Ramos (cell line): Measurements from ENCODE around the gene F7.
"Not testable (repeated sequence)": the region's sequence is repeated elsewhere in the genome, so short reads cannot be mapped to it uniquely, and the experiment has no call there.

Source experiments
- in situ Hi-C: fragments of 300-500 bp; cut with MboI; formaldehyde crosslinking; loops from one replicate; pipeline ENCODE4 v1.14.3; 2022; ENCODE audit warnings: low sequenced_read_pairs; ENCODE audit not compliant: unreplicated experiment

F7 gene

DNA sequence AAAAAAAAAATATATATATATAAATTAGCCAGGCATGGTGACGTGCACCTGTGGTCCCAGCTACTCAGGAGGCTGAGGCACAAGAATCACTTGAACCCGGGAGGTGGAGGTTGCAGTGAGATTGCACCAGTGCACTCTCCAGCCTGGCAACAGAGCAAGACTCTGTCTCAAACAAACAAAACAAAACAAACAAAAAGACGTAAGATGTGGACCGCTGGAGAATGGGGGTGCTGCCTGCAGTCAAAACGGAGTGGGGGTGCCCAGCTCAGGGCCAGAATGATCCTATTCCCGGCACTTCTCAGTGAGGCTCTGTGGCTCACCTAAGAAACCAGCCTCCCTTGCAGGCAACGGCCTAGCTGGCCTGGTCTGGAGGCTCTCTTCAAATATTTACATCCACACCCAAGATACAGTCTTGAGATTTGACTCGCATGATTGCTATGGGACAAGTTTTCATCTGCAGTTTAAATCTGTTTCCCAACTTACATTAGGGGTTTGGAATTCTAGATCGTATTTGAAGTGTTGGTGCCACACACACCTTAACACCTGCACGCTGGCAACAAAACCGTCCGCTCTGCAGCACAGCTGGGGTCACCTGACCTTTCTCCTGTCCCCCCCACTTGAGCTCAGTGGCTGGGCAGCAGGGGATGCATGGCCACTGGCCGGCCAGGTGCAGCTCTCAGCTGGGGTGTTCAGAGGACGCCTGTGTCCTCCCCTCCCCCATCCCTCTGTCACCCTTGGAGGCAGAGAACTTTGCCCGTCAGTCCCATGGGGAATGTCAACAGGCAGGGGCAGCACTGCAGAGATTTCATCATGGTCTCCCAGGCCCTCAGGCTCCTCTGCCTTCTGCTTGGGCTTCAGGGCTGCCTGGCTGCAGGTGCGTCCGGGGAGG lies at the start of gene F7:
Gene F7, plus strand, starts transcription at position 760 of the 889 bp plus-strand sequence. Its CDS starts 51 bp downstream, at position 811.
- in situ Hi-C loops: no loop called here

DNA sequence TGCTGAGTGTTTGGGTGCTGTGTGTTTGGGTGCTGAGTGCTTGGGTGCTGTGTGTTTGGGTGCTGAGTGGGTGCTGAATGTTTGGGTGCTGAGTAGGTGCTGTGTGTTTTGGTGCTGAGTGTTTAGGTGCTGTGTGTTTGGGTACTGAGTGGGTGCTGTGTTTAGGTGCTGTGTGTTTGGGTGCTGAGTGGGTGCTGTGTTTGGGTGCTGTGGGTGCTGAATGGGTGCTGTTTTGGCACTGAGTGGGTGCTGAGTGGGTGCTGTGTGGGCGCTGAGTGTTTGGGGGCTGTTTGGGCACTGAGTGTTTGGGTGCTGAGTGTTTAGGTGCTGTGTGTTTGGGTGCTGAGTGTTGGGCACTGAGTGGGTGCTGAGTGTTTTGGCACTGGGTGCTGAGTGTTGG lies 48.5 kb upstream of the F7 start:
- in situ Hi-C loops: no loop called here

DNA sequence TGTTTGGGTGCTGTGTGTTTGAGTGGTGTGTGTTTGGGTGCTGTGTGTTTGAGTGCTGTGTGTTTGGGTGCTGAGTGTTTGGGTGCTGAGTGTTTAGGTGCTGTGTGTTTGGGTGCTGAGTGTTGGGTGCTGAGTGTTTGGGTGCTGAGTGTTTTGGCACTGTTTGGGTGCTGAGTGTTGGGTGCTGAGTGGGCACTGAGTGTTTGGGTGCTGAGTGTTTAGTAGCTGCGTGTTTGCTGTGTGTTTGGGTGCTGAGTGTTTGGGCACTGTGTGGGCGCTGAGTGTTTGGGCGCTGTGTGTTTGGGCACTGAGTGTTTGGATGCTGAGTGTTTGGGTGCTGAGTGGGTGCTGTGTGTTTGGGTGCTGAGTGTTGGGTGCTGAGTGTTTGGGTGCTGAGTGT lies 48.0 kb upstream of the F7 start:
- in situ Hi-C loops: not testable (repeated sequence)

DNA sequence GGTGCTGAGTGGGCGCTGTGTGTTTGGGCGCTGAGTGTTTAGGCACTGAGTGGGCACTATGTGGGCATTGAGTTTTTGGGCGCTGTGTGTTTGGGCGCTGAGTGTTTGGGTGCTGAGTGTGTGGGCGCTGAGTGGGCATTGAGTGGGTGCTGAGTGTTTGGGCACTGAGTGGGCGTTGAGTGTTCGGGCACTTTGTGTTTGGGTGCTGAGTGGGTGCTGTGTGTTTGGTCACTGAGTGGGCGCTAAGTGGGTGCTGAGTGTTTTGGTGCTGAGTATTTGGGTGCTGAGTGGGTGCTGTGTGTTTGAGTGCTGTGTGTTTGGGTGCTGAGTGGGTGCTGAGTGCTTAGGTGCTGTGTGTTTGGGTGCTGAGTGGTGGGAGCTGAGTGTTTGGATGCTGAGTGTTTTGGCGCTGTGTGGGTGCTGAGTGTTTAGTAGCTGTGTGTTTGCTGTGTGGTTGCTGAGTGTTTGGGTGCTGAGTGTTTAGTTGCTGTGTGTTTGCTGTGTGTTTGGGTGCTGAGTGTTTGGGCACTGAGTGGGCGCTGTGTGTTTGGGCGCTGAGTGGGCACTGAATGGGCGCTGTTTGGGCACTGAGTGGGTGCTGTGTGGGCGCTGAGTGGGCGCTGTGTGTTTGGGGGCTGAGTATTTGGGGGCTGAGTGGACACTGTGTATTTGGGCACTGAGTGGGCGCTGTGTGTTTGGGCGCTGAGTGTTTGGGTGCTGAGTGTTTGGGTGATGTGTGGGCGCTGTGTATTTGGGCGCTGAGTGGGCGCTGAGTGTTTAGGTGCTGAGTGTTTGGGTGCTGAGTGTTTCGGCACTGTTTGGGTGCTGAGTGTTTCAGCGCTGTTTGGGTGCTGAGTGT lies 47.2 kb upstream of the F7 start:
- in situ Hi-C loops: no loop called here

DNA sequence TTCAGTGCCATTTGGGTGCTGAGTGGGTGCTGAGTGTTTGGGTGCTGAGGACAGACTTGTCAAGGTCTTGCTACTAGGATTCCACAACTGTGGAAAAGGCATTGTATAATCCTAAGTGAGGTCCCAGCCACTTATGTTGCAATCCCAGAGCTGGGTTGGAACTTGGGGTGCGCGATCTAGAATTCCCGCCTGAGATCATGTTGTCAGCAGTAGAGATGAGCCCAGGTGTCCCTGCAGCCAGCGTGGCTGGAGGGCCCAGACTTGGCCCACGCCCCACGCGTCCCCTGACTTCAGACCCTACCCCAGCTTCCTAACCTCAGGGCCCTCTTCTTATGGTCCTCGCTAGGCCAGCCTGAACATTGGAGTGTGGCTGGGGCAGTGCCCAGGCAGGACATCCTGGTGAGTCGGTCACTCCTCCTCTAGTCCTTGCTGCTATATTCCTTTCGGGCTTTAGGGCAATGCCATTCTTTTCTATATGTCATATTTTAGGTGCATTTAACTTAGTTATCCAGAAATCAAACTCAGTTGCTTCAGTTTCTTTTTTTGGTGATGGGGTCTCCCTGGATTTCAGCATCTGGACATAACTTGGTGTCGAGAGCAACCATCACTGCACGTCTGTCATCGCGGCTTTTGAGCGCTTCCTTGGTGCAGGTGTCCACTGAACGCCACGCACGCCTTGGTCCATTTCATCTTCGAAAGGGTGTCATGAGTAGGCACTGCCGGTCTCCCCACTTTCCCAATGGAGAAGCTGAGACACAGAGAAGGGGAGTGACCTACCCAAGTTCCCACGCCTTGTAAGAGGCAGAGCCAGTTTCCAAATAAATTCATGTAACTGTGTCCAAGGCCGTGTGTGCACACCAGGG lies 46.4 kb upstream of the F7 start:
- in situ Hi-C loops: no loop called here

DNA sequence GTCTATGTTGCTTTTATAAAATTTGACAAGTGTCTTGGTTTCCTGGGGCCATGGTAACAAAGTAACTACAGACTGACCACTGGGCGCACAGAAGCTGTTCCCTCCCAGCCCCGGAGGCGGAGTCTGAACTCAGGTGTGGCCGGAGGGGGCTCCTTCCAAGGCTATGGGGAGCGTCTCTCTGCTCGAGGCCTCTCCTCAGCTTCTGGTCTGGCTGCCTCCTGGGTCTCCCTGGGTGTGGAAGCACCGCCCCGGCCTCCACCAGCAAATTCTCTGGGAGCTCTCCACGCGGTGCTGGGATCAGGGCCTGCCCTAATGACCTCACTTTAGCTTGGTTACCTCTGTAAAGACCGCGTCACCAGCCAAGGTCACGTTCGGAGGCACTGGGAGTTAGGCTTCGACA lies 45.7 kb upstream of the F7 start:
- in situ Hi-C loops: no loop called here

DNA sequence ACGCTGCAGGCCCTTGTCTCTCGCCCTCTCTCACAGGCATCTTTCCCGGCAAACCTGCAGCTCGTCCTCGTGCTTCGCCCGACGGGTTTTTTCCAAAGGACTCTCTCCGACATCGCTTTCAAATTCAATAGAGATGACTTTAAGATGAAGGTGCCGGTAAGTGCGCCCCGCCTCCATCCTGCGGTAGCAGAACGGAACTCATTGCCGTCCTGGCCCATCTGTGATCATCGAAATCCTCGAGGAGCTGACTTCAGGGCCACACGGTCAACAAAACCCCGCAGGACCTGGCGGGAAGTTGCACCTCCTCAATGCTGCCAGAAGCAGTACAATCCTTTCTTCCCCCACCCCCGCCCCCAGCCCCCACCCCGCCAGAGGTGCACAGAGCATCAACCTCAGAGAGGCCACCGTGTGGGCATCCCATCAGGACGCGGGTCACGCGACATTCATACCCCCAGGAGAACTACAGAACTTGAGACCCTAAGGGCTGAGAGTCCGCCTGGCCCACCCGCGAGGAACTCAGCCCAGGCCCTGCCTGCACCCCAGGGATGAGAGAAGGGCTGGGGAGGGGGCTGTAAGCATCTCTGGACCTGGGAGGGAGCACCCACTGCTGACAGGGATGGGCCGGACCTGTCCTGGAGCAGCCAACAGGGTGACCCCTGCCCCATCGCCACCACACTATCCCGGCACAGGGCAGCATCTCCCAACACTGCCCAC lies 44.9 kb upstream of the F7 start:
- in situ Hi-C loops: no loop called here

DNA sequence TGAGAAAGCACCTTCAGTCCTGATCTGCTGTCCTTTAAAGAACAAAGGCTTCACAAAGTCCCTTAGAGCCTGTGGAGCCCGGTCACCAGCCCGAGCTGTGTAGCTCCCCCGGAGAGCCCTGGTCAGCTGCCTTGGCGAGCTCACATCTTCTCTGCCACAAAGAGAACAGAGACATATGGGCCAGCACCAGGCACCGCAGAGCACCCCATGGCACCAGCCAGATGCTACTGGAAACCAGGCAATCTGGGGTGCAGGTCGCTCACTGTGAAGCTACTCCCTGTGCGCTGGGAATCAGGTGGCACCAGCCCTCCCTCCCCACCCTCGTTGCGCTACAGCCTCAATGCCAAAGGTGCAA lies 44.3 kb upstream of the F7 start:
- in situ Hi-C loops: no loop called here

DNA sequence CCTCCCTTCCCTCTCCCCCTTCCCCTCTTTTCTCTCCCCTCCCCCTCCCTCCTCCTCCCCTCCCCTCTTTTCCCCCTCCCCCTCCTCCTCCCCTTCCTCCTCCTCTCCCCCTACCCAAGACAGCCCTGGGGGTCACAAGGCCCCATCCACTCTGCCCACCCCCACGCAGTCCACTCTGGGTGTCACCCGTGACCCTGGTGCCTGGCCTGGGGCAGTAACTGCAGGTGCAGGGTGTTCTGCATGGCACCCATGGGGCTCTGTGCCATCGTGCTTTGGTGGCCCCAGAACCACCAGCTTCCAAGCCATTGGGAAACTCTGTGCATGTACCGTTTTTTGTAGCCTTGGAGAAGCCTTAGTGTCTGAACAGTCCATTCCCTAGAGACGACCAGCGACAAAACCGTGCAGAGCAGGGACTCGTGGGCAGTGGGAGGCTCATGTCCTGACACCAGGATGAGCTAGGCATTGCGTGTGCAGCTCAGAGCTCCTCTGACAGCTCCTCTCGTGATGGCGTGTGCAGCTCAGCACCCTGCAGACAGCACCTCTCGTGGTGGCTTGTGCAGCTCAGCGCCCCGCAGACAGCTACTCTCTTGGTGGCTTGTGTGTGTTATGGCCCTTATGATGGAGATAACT lies 43.7 kb upstream of the F7 start:
- in situ Hi-C loops: no loop called here

DNA sequence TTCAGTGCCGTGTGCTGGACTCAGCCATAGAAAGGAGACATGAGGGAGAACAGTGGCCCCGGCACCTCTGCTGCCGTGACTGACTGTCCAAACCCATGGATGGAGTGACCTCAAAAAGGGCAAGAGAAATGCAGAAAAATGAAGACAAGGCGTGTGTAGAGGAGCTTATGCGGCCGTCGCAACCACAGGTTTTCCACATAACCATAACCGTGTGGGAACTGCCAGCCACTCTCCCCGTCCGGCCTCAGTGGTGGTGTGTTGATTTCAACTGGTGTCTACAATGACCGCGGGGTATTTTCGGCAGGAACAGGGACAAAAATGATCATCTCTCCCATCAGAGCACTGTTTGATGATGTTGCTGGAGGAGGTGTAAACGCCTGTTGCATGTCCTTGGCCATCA lies 42.9 kb upstream of the F7 start:
- in situ Hi-C loops: no loop called here

DNA sequence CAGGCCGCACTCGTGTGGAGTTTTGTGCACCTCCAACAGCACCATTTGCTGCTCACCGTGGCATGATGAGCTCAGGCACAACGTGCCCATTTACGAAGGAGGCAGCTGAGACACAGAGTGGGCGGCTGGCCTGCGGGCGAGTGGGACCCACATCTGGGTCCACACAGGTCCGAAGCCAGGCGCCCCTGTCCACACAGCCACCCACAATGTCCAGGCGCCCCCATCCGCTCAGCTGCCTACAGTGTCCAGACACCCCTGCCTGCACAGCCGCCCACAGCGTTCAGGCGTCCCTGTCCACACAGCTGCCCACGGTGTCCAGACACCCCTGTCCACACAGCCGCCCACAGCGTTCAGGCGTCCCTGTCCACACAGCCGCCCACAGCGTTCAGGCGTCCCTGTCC lies 42.5 kb upstream of the F7 start:
- in situ Hi-C loops: no loop called here

DNA sequence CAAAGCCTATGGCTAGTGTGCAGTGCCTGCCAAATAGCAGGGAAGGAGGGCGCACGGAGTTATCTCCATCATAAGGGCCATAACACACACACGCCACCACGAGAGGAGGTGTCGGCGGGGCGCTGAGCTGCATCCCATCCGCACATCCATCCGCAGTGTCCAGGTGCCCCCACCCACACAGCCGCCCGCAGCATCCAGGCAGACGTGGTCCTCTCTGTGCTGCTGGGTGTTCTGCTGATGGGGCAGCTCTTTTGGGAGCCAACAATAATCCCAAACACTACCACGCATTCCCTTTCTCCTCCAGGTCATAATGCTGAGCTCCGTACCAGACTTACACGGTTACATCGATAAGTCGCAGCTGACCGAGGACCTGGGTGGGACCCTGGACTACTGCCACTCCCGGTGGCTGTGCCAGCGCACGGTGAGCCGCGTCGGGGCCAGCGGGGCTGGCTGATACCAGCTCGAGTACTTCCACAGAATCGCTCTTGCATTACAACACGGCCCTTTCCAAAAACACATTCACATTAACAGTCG lies 41.5 kb upstream of the F7 start:
- in situ Hi-C loops: no loop called here

DNA sequence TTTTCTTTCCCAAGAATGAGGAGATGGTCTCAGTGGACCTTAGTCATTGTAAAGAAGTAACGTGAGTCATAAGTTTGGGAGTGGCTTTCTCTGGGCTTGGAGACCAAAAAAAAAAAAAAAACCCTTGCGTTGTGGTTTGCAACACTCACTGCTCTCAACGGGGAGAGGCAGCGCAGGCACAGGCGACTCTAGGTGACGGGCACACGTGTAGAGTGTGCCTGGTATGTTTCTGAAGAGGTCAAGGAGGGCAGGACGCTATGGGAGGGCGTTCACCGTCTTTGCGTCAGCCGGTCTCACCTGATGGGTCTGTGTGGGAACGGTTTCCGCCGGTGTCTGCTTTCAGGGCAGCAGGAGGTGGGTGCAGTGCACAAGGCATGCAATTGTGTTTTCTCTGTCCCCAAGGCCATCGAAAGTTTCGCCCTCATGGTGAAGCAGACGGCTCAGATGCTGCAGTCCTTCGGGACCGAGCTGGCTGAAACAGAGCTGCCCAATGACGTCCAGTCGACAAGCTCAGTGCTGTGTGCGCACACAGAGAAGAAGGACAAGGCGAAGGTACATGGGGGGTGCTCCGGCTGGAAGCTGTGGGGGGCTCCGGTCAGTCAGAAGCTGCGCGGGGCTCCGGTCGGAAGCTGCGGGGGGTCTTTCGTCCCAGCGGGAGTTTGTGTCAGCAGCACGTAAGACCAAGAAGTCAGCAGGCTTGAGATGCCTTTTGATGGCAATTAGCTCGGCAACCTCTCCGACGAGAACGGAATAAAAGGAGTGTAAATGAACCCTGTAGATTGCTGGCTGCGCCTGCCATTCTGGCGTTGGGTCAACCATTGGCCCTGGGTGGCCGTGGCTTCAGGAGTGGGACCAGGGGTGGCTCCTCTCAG lies 40.8 kb upstream of the F7 start:
- in situ Hi-C loops: no loop called here

DNA sequence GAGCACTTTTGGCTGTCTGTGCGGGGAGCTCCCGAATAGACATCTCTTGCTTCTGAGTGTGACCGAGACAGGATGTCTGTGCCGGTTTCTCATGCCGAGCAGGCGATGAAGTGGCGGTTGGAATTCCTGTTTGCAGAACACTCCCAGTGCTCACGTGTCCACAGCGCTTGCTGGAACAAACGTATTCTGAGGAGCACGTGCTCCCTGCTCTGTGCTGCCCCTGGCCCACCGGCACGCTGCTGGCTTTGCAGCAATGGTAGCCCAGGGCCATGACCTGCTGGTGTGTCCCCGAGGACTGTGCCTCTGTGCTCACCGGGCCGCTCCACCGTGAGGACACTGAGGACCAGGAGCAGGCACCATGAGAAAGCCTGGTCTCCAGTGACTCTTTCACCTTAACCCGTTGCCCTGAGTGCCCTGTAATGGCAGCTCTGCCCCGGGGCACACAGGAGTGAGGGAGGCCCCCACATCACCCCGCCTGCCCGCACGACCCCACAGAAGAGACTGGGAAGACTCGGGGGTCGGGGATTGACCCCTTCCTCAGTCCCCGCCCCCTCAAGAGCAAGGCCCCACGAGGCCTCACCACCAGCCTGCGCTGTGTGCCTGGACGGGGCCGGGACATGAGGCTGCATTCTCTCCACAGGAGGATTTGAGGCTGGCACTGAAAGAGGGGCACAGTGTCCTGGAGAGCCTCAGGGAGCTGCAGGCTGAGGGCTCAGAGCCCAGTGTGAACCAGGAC lies 40.0 kb upstream of the F7 start:
- in situ Hi-C loops: no loop called here

DNA sequence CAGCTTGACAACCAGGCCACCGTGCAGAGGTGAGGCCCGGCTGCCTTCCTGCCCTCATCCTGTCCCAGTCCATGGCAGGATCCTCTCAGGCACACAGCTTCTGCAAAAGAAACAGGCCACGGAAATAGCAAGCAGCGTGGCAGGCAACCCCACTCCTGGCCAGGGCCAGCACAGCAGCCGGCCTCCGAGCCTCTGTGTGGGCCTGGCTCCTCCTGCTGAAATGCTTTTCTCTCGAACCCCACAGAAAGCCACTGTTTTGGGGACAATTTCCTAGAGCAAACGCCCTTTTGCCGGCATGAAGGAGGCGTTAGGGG lies 39.5 kb upstream of the F7 start:
- in situ Hi-C loops: no loop called here

DNA sequence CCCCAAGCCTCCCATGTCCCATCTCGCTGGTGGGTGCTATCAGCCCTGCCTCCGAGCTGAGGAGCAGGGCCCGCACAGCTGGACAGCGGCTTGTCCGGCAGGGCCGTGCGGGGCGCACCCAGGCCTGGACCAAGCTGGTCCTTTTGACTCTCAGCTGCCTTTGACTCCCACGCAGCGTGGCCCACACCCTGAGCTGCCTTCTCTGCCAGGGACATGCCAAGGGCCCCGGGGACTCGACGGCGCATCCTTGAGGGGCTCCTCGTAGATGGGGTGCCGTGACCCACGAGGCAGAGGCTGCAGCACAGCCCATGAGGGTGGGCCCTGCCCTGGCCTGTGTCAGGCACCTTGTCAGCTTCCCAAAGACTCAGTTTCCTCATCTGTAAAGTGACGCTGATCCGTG lies 38.8 kb upstream of the F7 start:
- in situ Hi-C loops: no loop called here

DNA sequence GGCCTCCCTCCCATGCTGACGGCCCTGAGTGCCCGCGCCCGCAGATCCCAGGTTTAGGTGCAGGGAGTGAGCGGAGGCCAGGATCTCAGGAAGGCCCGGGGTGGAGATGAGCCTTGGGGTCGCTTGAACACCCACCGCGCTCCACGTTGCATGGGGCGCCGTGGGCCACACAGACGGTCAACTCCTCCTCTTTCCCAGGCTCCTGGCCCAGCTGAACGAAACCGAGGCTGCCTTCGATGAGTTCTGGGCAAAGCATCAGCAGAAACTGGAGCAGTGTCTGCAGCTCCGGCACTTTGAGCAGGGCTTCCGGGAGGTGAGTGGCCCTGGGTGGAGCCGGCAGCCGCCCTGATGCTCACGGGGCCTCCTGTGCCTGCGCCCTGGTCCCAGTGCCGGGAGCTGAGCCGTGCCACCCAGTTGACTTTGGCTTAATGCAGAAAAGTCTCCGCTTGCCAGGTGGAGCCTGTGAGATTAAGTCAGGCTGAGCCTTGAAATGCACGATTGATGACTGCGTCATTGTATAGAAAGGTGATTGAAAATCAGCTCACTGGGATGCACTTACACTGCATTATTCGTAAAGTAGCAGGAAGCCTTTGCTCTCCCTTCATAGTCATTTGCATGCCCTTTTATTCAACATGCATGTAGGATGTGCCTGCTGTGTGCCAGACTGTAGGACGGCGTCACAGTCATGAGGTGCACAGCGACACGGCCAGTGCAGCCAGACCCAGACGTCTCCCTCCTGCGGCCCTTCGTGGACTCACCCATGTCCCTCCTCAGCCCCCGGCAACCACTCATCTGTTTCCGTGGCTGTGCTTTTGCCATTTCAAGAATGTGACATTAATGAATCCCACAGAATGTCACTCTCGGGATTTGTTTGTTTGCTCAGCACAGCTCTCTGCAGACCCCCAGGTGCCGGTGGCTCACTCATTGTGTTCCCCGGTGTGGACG lies 35.5 kb upstream of the F7 start:
- in situ Hi-C loops: no loop called here
